ENCODE data around the gene LHFPL3.
"Not testable (repeated sequence)": the region's sequence is repeated elsewhere in the genome, so short reads cannot be mapped to it uniquely, and the experiment has no call there.

LHFPL3 gene

DNA sequence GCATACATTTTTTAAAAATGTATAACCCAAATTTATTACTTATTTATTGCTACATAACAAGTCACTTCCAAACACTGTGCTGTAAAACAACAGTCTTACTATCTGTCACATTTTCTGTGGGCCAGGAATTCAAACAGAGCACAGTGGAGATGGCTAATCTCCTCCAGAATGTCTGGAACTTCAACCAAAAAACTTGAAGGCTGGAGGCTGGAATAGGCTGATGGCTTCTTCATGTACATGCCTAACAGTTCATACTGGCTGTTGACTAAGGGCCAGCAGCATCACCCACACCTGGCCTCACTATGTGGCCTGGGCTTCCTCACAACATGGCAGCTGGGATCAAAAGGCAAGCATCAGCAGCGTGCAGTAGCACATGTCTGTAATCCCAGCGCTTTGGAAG is 593.2 kb downstream of the LHFPL3 start:
- DNase-seq (ENCODE audit: low read depth), result no peak

DNA sequence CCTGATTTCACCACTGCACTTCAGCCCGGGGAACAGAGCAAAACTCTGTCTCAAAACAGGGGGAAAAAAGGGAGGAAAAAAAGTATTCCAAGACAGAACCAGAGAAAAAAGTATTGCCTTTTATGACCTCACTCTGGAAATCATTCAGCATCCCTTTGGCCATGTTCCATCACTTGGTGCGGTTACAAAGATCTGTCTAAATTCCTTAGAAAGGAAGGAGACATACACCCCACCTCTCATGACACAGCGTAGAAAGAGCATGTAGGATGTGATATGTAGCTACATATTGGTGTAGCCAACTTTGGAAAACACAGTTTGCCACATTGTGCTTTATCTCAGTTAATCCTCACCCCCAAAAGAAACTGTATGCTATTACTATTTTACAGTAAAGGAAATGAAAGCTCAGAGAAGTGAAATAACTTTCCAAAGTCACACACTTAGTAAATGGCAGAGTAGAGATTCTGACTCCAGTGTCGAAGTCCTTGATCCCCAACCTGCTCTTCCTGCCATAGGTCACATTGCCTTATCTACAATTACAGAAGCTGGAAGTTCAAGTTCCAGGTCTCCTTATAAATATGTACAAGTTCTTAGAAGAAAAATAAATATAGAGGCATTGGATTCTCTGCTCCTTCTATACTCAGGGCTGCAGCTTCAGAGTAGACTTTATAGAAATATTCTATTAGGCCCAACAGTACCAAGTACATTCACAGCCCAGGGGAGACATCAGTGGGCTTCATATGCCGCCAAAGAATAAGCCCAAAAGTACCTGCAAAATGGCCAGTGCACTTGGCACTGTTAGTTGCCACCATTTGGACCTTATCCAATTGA is 594.0 kb downstream of the LHFPL3 start:
- TF ChIP-seq, protein P1, sequence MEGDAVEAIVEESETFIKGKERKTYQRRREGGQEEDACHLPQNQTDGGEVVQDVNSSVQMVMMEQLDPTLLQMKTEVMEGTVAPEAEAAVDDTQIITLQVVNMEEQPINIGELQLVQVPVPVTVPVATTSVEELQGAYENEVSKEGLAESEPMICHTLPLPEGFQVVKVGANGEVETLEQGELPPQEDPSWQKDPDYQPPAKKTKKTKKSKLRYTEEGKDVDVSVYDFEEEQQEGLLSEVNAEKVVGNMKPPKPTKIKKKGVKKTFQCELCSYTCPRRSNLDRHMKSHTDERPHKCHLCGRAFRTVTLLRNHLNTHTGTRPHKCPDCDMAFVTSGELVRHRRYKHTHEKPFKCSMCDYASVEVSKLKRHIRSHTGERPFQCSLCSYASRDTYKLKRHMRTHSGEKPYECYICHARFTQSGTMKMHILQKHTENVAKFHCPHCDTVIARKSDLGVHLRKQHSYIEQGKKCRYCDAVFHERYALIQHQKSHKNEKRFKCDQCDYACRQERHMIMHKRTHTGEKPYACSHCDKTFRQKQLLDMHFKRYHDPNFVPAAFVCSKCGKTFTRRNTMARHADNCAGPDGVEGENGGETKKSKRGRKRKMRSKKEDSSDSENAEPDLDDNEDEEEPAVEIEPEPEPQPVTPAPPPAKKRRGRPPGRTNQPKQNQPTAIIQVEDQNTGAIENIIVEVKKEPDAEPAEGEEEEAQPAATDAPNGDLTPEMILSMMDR (conservative IDR thresholded peaks at IDR 0.05; ENCODE audit: low read depth, low read length), result no peak
- H3K4me3 ChIP-seq (ENCODE audit: low read depth, low read length), result no peak overlapping the region
- DNase-seq (ENCODE audit: low read depth), result peak; percentile 52

More for the DNA sequence above, 593.2 kb downstream of the LHFPL3 start:
- TF ChIP-seq, protein P1 (conservative IDR thresholded peaks at IDR 0.05; ENCODE audit: low read depth, low read length), result no peak
- no peak overlapping the region for H3K4me3 ChIP-seq (ENCODE audit: low read depth, low read length)

DNA sequence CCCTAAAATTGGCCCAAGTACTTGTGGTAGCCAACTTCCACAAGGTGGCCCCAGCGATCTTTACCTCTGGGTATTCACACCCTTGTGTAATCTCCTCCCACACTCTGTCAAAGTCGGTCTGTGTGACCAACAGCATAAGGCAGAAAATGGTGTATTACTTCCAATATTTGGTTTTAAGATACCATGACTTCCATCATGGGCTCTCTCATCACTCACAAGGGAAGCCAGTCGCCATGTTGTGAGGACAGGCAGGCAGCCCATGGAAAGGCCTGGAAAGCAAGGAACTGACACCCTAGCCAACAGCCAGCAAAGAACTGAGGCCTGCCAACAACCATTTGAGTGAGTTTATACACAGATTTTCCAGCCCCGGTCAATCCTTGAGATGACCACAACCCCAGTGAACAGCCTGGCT is 594.6 kb downstream of the LHFPL3 start:
- DNase-seq (ENCODE audit: low read depth), result peak; percentile 94
- TF ChIP-seq, protein P1 (conservative IDR thresholded peaks at IDR 0.05; ENCODE audit: low read depth, low read length), result peak; percentile 85
- H3K4me3 ChIP-seq (ENCODE audit: low read depth, low read length), result no peak overlapping the region

DNA sequence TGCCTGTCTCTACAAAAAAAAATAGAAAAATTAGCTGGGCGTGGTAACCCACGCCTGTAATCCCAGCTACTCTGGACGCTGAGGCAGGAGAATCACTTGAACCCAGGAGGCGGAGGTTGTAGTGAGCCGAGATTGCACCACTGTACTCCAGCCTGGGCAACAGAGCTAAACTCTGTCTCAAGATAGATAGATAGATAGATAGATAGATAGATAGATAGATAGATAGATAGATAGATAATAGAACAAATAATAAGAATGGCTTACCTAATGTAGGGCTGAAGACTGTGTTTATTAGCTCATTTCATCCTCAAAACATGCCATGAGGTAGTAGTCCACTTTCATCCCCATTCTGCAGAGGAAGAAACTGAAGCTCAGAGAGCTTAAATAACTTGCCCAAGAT is 597.8 kb downstream of the LHFPL3 start:
- H3K4me3 ChIP-seq (ENCODE audit: low read depth, low read length); DNase-seq (ENCODE audit: low read depth): not testable (repeated sequence)

DNA sequence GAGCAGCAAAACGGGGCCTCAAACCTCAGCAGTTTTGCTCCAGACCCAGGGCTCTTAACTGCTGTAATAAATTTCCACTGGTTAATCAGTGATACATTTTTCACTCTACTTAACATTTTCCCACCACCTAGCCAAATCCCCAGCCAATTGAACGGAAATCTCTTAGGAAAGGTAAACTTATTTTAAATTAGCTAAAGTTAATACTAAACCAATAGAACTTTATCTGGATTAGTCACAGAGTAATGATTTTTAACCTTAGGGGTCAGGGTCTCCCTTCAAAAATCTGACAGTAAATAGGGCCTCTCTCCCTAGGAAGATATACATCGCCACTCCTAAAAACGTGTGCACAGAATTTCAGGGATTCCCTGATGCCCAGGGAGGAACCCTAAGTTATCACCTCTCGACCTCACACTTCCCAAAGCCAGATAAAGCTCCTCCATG is 598.2 kb downstream of the LHFPL3 start:
- DNase-seq (ENCODE audit: low read depth), result no peak
- TF ChIP-seq, protein P1 (conservative IDR thresholded peaks at IDR 0.05; ENCODE audit: low read depth, low read length), result no peak
- H3K4me3 ChIP-seq (ENCODE audit: low read depth, low read length), result no peak overlapping the region

DNA sequence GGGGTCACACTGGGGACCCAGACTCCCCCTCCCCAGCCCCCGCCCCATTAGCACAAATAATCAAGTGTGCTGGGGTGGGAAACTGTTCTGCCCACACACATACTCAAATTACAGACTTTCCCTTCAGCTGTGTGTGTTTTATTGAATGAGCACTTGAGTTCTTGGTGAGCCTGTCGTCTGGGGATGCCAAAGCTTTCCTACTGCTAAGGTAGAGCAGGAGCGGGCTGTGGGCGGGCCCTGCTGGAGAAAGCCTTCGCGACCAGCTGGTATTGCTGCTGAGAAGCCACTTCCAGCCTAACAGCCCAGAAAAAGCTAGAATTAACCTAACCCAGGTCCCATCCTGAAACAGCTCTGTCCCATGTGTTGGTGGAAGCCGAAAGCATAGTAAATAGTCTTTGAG is 598.7 kb downstream of the LHFPL3 start:
- TF ChIP-seq, protein P1 (conservative IDR thresholded peaks at IDR 0.05; ENCODE audit: low read depth, low read length), result no peak
- DNase-seq (ENCODE audit: low read depth), result no peak
- no peak overlapping the region for H3K4me3 ChIP-seq (ENCODE audit: low read depth, low read length)

DNA sequence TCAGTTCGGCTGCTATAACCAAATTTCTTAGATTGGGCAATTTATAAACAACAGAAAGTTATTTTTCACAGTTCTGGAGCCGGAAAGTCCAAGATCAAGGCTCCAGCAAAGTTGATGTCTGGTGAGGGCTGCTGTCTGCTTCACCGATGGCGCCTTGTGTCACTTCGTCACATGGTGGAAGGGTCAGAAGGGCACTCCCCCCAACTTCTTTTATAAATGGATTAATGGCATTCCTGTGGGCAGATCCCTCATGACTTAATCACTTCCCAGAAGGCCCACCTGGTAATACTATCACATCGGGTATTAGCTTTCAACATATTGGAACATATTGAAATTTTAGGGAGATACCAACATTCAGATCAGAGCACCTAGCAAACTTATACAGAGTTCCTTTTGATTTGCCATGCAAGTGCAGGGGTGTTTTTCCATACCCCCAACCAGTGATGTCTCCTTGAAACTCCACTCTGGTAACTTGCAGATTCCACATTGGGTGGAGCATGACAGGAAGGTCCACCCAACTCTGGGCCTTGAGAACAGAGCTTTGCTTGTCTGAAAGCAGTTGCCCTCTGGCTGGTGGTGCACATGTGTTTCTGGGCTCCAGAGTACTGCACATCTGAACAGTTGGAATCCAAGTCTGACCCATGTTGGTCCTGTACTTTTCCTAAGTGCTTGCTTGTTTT is 600.5 kb downstream of the LHFPL3 start:
- TF ChIP-seq, protein P1 (conservative IDR thresholded peaks at IDR 0.05; ENCODE audit: low read depth, low read length), result no peak
- no peak overlapping the region for H3K4me3 ChIP-seq (ENCODE audit: low read depth, low read length)
- no peak for DNase-seq (ENCODE audit: low read depth)
